Stomach smooth muscle (tissue), 2 donors: ENCODE measurements around the gene TUFM.
"Not testable (repeated sequence)": the region's sequence is repeated elsewhere in the genome, so short reads cannot be mapped to it uniquely, and the experiment has no call there.

Experiments
- H3K27ac ChIP-seq: one replicate; pipeline ENCODE4 v1.7.0; 2013; ENCODE audit warnings: mild to moderate bottlenecking, low read length, inconsistent platforms
- H3K27me3 ChIP-seq, 2 donors: one replicate each; pipeline ENCODE4 v1.7.0; 2013; ENCODE audit warnings: low read length in 2 of 2; ENCODE audit not compliant: insufficient read depth in 2 of 2, control insufficient read depth in 1 of 2
- H3K36me3 ChIP-seq, 2 donors: one replicate each; pipeline ENCODE4 v1.7.0; 2013; ENCODE audit warnings: low read length in 2 of 2; ENCODE audit not compliant: control insufficient read depth in 2 of 2, insufficient read depth in 2 of 2
- H3K4me1 ChIP-seq: one replicate; pipeline ENCODE4 v1.7.0; 2013; ENCODE audit warnings: low read length; ENCODE audit not compliant: control insufficient read depth, insufficient read depth
- H3K4me3 ChIP-seq, 2 donors: one replicate each; pipeline ENCODE4 v1.7.0; 2013; ENCODE audit warnings: low read length in 2 of 2
- H3K9ac ChIP-seq, 2 donors: one replicate each; pipeline ENCODE4 v1.7.0; 2013; ENCODE audit warnings: low read length in 2 of 2, mild to moderate bottlenecking in 1 of 2
- H3K9me3 ChIP-seq, 2 donors: one replicate each; pipeline ENCODE4 v1.7.0; 2013; ENCODE audit warnings: low read length in 2 of 2; ENCODE audit not compliant: control insufficient read depth in 2 of 2
- donor health status: healthy.
- donor health status: Pancreatic carcinoma.

The TUFM gene

GRCh38 chr16:28846080-28846932 lies at the start of gene TUFM:
TUFM (minus strand) TSS chr16:28846348; CDS start chr16:28846269, 79 bp downstream.
- Histone ChIP-seq H3K4me1 (peaks cover 27% of the 10 kb centered on the region), H3K27ac (peak within 1 kb of the TSS; percentile 83), H3K9me3 (no peaks in the 10 kb centered on the region), H3K27me3 (no peaks in the 10 kb centered on the region), H3K4me3 (peak within 1 kb of the TSS; percentile 93 to 98), H3K36me3 (peaks cover 24 to 30% of the 10 kb centered on the region in 2 donors), H3K9ac (peak within 1 kb of the TSS; percentile 93 to 95)

DNA sequence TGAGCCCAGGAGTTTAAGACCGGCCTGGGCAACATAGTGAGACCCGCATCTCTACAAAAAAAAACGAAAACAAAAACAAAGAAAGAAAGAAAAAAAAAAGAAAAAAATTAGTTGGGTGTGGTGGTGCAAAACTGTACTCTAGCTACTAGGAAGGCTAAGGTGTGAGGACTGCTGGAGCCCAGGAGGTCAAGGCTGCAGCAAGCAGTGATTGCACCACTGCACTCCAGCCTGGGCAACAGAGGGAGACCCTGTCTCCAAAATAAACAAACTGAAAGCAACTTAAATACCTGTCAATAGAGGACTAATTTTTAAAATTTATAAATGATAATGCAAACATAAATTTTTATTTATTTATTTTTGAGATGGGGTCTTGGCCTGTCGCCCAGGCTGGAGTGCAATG lies 49.5 kb upstream of the TUFM start:
- H3K9ac ChIP-seq, result no peak overlapping the region
- no peak overlapping the region for H3K4me3 ChIP-seq
- no peaks in the 10 kb centered on the region for H3K4me1 ChIP-seq
- no peaks in the 10 kb centered on the region for H3K36me3 ChIP-seq
- no peaks in the 10 kb centered on the region for H3K27me3 ChIP-seq
- no peaks in the 10 kb centered on the region for H3K9me3 ChIP-seq
- H3K27ac ChIP-seq, result no peak overlapping the region

DNA sequence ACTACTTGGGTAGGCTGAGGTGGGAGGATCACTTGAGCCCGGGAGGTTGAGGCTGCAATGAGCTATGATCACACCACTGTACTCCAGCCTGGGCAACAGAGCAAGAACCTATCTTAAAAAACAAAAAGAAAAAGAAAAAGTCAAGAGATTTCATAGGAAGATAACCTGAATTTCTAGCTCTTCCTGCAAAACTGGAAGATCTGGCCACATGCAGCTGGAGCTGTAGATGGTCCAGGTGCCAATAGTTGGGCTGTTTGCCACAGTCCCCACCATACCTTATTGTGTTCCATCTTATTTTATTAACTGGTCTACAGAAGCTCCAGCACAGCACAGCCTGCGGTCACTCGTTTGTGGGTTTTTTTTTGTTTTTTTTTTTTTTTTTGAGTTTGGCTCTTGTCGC lies 47.1 kb upstream of the TUFM start:
- Histone ChIP-seq H3K36me3 (no peaks in the 10 kb centered on the region), H3K9me3 (no peaks in the 10 kb centered on the region), H3K9ac (no peak overlapping the region), H3K4me1 (no peaks in the 10 kb centered on the region), H3K27ac (no peak overlapping the region), H3K4me3 (no peak overlapping the region), H3K27me3 (no peaks in the 10 kb centered on the region)

GRCh38 chr16:28891964-28892890 lies 46.1 kb upstream of the TUFM start:
- H3K4me3 ChIP-seq, result no peak overlapping the region
- H3K27me3 ChIP-seq, result no peaks in the 10 kb centered on the region
- no peak overlapping the region for H3K27ac ChIP-seq
- H3K36me3 ChIP-seq, result no peaks in the 10 kb centered on the region
- no peaks in the 10 kb centered on the region for H3K9me3 ChIP-seq
- H3K9ac ChIP-seq, result no peak overlapping the region
- no peaks in the 10 kb centered on the region for H3K4me1 ChIP-seq

DNA sequence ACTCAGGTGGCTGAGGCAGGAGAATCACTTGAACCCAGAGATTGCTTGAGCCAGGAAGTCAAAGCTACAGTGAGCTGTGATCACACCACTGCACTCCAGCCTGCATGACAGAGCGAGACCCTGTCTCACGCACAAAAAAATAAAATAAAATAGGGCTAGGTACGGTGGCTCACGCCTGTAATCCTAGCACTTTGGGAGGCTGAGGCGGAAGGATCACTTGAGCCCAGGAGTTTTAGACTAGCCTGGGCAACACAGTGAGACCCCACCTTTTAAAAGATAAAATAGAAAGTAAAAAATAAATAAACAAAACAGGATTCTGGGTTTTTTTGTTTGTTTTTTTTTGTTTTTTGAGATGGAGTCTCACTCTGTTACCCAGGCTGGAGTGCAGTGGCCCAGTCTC lies 44.2 kb upstream of the TUFM start:
- H3K4me1 ChIP-seq, H3K9me3 ChIP-seq, H3K36me3 ChIP-seq, H3K4me3 ChIP-seq, H3K9ac ChIP-seq, H3K27me3 ChIP-seq, H3K27ac ChIP-seq: not testable (repeated sequence)

GRCh38 chr16:28886945-28887344 lies 40.8 kb upstream of the TUFM start:
- Histone ChIP-seq H3K9me3 (no peaks in the 10 kb centered on the region), H3K36me3 (no peaks in the 10 kb centered on the region), H3K27me3 (peaks cover 9% of the 10 kb centered on the region in 2 donors), H3K4me1 (no peaks in the 10 kb centered on the region), H3K9ac (no peak overlapping the region), H3K27ac (no peak overlapping the region), H3K4me3 (no peak overlapping the region)

DNA sequence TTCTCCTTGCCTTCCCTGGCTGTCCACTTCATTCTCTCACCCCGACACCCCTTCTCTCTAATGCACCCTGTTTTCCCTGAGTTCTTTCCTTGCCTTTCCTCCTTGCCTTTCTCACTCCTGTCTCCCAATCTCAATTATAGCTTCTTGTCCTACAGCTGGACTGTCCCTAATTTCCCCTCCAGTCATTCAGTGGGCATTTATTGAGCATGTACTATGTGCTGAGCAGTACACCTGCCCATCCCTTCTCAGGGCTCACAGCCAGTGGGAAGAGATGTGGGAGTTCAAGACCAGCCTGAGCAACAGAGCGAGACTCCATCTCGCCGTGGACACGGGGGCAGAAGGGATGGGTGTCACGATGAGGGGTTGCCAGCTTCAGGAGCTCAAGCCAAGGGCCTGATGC lies 37.9 kb upstream of the TUFM start:
- H3K27ac ChIP-seq, result no peak overlapping the region
- H3K4me3 ChIP-seq, result no peak overlapping the region
- peaks cover 13 to 21% of the 10 kb centered on the region in 2 donors for H3K27me3 ChIP-seq
- no peak overlapping the region for H3K9ac ChIP-seq
- H3K4me1 ChIP-seq, result peaks cover 14% of the 10 kb centered on the region
- no peaks in the 10 kb centered on the region for H3K9me3 ChIP-seq
- no peaks in the 10 kb centered on the region for H3K36me3 ChIP-seq

- Histone ChIP-seq H3K4me3 (no peak overlapping the region), H3K9ac (no peak overlapping the region), H3K27me3 (peaks cover 13 to 21% of the 10 kb centered on the region in 2 donors), H3K27ac (no peak overlapping the region), H3K36me3 (no peaks in the 10 kb centered on the region), H3K4me1 (peaks cover 15% of the 10 kb centered on the region), H3K9me3 (no peaks in the 10 kb centered on the region)
Measured at GRCh38 chr16:28883221-28883996, 37.3 kb upstream of the TUFM start.

GRCh38 chr16:28882551-28883160 lies 36.5 kb upstream of the TUFM start:
- no peak overlapping the region for H3K4me3 ChIP-seq
- H3K36me3 ChIP-seq, result no peaks in the 10 kb centered on the region
- peaks cover 15% of the 10 kb centered on the region for H3K4me1 ChIP-seq
- no peak overlapping the region for H3K27ac ChIP-seq
- peaks cover 13 to 21% of the 10 kb centered on the region in 2 donors for H3K27me3 ChIP-seq
- no peak overlapping the region for H3K9ac ChIP-seq
- no peaks in the 10 kb centered on the region for H3K9me3 ChIP-seq

- not testable (repeated sequence) for H3K27ac ChIP-seq, H3K4me3 ChIP-seq, H3K36me3 ChIP-seq, H3K9ac ChIP-seq, H3K9me3 ChIP-seq
- Histone ChIP-seq H3K4me1 (peaks cover 15% of the 10 kb centered on the region), H3K27me3 (peaks cover 13 to 21% of the 10 kb centered on the region in 2 donors)
Measured at GRCh38 chr16:28881565-28881964, 35.4 kb upstream of the TUFM start.
